ENCODE measurements around the gene LACC1.

Gene LACC1

GRCh38 chr13:43879755-43880181, at the start of gene LACC1:
TSS of gene LACC1 (plus strand) at chr13:43879904. CDS start at chr13:43880986, 1,082 bp downstream.
- peak; percentile 31 for DNase-seq (ENCODE audit: low spot score)

GRCh38 chr13:43830497-43830881, 49.2 kb upstream of the LACC1 start:
- DNase-seq (ENCODE audit: low spot score), result no peak

- DNase-seq (ENCODE audit: low spot score), result no peak
Measured at GRCh38 chr13:43831088-43831487, 48.6 kb upstream of the LACC1 start.

GRCh38 chr13:43835701-43836100, 44.0 kb upstream of the LACC1 start:
- DNase-seq (ENCODE audit: low spot score), result no peak

- no peak for DNase-seq (ENCODE audit: low spot score)
Measured at GRCh38 chr13:43838909-43839308, 40.8 kb upstream of the LACC1 start.

GRCh38 chr13:43846496-43847158, 33.1 kb upstream of the LACC1 start:
- no peak for DNase-seq (ENCODE audit: low spot score)

- no peak for DNase-seq (ENCODE audit: low spot score)
Measured at GRCh38 chr13:43848001-43848649, 31.6 kb upstream of the LACC1 start.

GRCh38 chr13:43850873-43851272, 28.8 kb upstream of the LACC1 start:
- DNase-seq (ENCODE audit: low spot score), result no peak

GRCh38 chr13:43852923-43853404, 26.7 kb upstream of the LACC1 start:
- no peak for DNase-seq (ENCODE audit: low spot score)

GRCh38 chr13:43861863-43862262, 17.8 kb upstream of the LACC1 start:
- DNase-seq (ENCODE audit: low spot score), result no peak

- no peak for DNase-seq (ENCODE audit: low spot score)
Measured at GRCh38 chr13:43864921-43865320, 14.8 kb upstream of the LACC1 start.

- peak; percentile 17 for DNase-seq (ENCODE audit: low spot score)
Measured at GRCh38 chr13:43865892-43866291, 13.8 kb upstream of the LACC1 start.

- DNase-seq (ENCODE audit: low spot score), result no peak
Measured at GRCh38 chr13:43872181-43872580, 7.5 kb upstream of the LACC1 start.

- DNase-seq (ENCODE audit: low spot score), result peak; percentile 31
Measured at GRCh38 chr13:43874504-43875092, 5.1 kb upstream of the LACC1 start.

GRCh38 chr13:43876366-43876765, 3.3 kb upstream of the LACC1 start:
- no peak for DNase-seq (ENCODE audit: low spot score)

GRCh38 chr13:43877326-43877725, 2.4 kb upstream of the LACC1 start:
- no peak for DNase-seq (ENCODE audit: low spot score)

GRCh38 chr13:43877766-43878165, 1.9 kb upstream of the LACC1 start:
- peak; percentile 10 for DNase-seq (ENCODE audit: low spot score)

- peak; percentile 81 for DNase-seq (ENCODE audit: low spot score)
Measured at GRCh38 chr13:43878892-43879754, 581 bp upstream of the LACC1 start, which contains the start of gene CCDC122. TSS of gene CCDC122 (minus strand) at chr13:43879740. CDS start at chr13:43869376, 10,364 bp downstream.

GRCh38 chr13:43880214-43880855, 631 bp downstream of the LACC1 start:
- DNase-seq (ENCODE audit: low spot score), result peak; percentile 12

- DNase-seq (ENCODE audit: low spot score), result peak; percentile 43
Measured at GRCh38 chr13:43880926-43881325, 1.2 kb downstream of the LACC1 start.

- DNase-seq (ENCODE audit: low spot score), result no peak
Measured at GRCh38 chr13:43881580-43881979, 1.9 kb downstream of the LACC1 start.

- DNase-seq (ENCODE audit: low spot score), result no peak
Measured at GRCh38 chr13:43883631-43884030, 3.9 kb downstream of the LACC1 start.
